HG03571 (cell line): ENCODE data around the gene ABCA2.
"Not testable (repeated sequence)": the region's sequence is repeated elsewhere in the genome, so short reads cannot be mapped to it uniquely, and the experiment has no call there.

ENCODE experiments used
- ATAC-seq: cut with Tn5 transposase; IDR thresholded peaks from one replicate; pipeline ENCODE4 v1.9.1; 2021; ENCODE audit not compliant: unreplicated experiment

Gene ABCA2

GRCh38 chr9:137015976-137016375 is 12.1 kb downstream of the ABCA2 start:
- ATAC-seq: no peak

GRCh38 chr9:137015540-137015930 is 12.5 kb downstream of the ABCA2 start:
- no peak for ATAC-seq

- ATAC-seq: no peak
Measured at GRCh38 chr9:137014776-137015539, 13.1 kb downstream of the ABCA2 start.

- no peak for ATAC-seq
Measured at GRCh38 chr9:137014166-137014565, 13.9 kb downstream of the ABCA2 start.

- no peak for ATAC-seq
Measured at GRCh38 chr9:137013571-137013940, 14.5 kb downstream of the ABCA2 start.

GRCh38 chr9:137012694-137013570 is 15.1 kb downstream of the ABCA2 start:
- ATAC-seq: no peak

- ATAC-seq: no peak
Measured at GRCh38 chr9:137011907-137012675, 15.9 kb downstream of the ABCA2 start.

GRCh38 chr9:137011156-137011555 is 16.9 kb downstream of the ABCA2 start:
- no peak for ATAC-seq

GRCh38 chr9:137009938-137010732 is 17.9 kb downstream of the ABCA2 start:
- ATAC-seq: no peak

GRCh38 chr9:137009217-137009616 is 18.8 kb downstream of the ABCA2 start:
- no peak for ATAC-seq

GRCh38 chr9:137008312-137008711 is 19.7 kb downstream of the ABCA2 start:
- no peak for ATAC-seq

GRCh38 chr9:137007816-137008270 is 20.2 kb downstream of the ABCA2 start:
- no peak for ATAC-seq

GRCh38 chr9:137007108-137007815 is 20.8 kb downstream of the ABCA2 start:
- ATAC-seq: no peak

- ATAC-seq: no peak
Measured at GRCh38 chr9:137006116-137007003, 21.7 kb downstream of the ABCA2 start.

GRCh38 chr9:137004285-137004684 is 23.8 kb downstream of the ABCA2 start:
- not testable (repeated sequence) for ATAC-seq

- ATAC-seq: no peak
Measured at GRCh38 chr9:137002646-137003041, 25.4 kb downstream of the ABCA2 start.

- ATAC-seq: no peak
Measured at GRCh38 chr9:137001857-137002645, 26.0 kb downstream of the ABCA2 start.
